ENCODE measurements around the gene FOS. TPM values are rescaled to one million over a fixed set of nuclear protein-coding genes. Genes with fewer than 3 reads are reported as not detected.
"Not testable (repeated sequence)": the region's sequence is repeated elsewhere in the genome, so short reads cannot be mapped to it uniquely, and the experiment has no call there.

Gene FOS
- total RNA-seq, 1 donor from 2014 or later, result 4,268 TPM

DNA sequence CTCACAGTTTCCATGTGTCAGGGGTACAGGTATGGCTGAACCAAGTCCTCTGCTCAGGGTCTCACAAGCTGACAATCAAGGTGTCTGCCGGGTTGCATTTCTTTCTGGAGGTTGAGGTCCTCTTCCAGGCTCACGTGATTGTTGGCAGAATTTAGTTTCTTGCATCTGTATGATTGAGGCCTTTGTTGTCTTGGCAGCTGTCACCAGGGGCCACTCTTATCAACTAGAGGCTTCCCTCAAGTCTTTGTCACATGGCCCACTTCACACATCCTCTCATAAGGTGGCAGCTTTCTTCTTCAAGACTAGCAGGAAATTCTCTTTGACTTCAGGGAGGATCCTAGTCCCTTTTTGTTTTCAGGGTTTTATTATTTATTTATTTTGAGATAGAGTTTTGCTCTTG, 46.0 kb upstream of the FOS start:
- Histone ChIP-seq H3K36me3 (no peaks in the 10 kb centered on the region), H3K27ac (no peak overlapping the region), H3K9me3 (no peaks in the 10 kb centered on the region), H3K27me3 (no peaks in the 10 kb centered on the region), H3K4me3 (no peak overlapping the region), H3K4me1 (peaks cover 4 to 12% of the 10 kb centered on the region in 2 donors)
- intact Hi-C loops (cut with DNase I), result no loop called here
- no peak for DNase-seq (ENCODE audit: low spot score in 2 of 2)
- TF ChIP-seq, protein P1, sequence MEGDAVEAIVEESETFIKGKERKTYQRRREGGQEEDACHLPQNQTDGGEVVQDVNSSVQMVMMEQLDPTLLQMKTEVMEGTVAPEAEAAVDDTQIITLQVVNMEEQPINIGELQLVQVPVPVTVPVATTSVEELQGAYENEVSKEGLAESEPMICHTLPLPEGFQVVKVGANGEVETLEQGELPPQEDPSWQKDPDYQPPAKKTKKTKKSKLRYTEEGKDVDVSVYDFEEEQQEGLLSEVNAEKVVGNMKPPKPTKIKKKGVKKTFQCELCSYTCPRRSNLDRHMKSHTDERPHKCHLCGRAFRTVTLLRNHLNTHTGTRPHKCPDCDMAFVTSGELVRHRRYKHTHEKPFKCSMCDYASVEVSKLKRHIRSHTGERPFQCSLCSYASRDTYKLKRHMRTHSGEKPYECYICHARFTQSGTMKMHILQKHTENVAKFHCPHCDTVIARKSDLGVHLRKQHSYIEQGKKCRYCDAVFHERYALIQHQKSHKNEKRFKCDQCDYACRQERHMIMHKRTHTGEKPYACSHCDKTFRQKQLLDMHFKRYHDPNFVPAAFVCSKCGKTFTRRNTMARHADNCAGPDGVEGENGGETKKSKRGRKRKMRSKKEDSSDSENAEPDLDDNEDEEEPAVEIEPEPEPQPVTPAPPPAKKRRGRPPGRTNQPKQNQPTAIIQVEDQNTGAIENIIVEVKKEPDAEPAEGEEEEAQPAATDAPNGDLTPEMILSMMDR (IDR thresholded peaks at IDR 0.05), result no peak

- peak; percentile 48 to 85 for DNase-seq (ENCODE audit: low spot score in 2 of 2)
- Histone ChIP-seq H3K4me1 (peaks cover 11 to 27% of the 10 kb centered on the region in 2 donors), H3K27ac (peak overlapping the region; percentile 74 to 81), H3K27me3 (no peaks in the 10 kb centered on the region), H3K4me3 (no peak overlapping the region), H3K9me3 (no peaks in the 10 kb centered on the region), H3K36me3 (no peaks in the 10 kb centered on the region)
- TF ChIP-seq, protein P1 (IDR thresholded peaks at IDR 0.05), result no peak
- intact Hi-C loops (cut with DNase I), result loop anchor here (5.0 kb wide), 1 partner anchor 37 kb away; no protein-coding TSS in a partner anchor
Observed at GRCh38 chr14:75234173-75235115, 44.2 kb upstream of the FOS start.

DNA sequence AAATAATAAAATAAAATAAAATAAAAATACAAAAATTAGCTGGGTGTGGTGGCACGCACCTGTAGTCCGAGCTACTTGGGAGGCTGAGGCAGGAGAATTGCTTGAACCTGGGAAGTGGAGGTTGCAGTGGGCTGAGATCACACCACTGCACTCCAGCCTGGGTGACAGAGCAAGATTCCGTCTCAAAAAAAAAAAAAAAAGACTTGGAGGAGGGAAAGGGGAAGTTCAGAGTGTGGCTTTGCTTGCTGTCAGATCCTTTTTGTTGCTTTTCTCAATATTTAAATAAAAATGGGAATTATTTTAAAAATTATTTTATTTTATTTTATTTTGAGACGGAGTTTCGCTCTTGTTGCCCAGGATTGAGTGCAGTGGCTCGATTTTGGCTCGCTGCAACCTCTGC, 43.4 kb upstream of the FOS start:
- Histone ChIP-seq H3K27ac (peak overlapping the region; percentile 74 to 81), H3K4me1 (peaks cover 11 to 34% of the 10 kb centered on the region in 2 donors)
- H3K36me3 ChIP-seq; DNase-seq (ENCODE audit: low spot score in 2 of 2); H3K27me3 ChIP-seq; H3K9me3 ChIP-seq; H3K4me3 ChIP-seq: not testable (repeated sequence)
- intact Hi-C loops (cut with DNase I), result loop anchor here (5.0 kb wide), 1 partner anchor 38 kb away; no protein-coding TSS in a partner anchor

DNA sequence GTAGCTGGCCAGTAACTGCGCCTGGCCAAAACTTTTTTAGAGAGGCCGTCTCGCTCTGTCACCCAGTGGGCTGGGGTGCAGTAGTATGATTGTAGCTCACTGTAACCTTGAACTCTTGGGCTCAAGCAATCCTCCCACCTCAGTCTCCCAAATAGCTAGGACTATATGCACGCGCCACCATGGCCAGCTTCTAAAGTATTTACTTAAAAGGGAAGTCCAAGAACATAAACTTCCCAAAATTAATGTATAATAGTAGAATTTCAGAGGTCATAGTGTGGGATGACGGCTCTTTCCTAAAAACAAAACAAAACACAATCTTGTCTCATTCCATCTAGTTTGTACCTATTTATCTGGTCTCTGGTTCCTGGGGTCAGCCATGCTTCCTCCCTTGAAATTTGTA, 42.2 kb upstream of the FOS start:
- no peak overlapping the region for H3K4me3 ChIP-seq
- H3K36me3 ChIP-seq, result no peaks in the 10 kb centered on the region
- intact Hi-C loops (cut with DNase I), result loop anchor here (2.0 to 5.0 kb wide), 4 partner anchors 39 to 110 kb away; partner anchors contain the start of genes NEK9 and TMED10
- peak overlapping the region; percentile 91 to 94 for H3K27ac ChIP-seq
- H3K9me3 ChIP-seq, result no peaks in the 10 kb centered on the region
- TF ChIP-seq, protein P1 (IDR thresholded peaks at IDR 0.05), result no peak
- no peak for DNase-seq (ENCODE audit: low spot score in 2 of 2)
- H3K27me3 ChIP-seq, result no peaks in the 10 kb centered on the region
- H3K4me1 ChIP-seq, result peaks cover 11 to 36% of the 10 kb centered on the region in 2 donors

DNA sequence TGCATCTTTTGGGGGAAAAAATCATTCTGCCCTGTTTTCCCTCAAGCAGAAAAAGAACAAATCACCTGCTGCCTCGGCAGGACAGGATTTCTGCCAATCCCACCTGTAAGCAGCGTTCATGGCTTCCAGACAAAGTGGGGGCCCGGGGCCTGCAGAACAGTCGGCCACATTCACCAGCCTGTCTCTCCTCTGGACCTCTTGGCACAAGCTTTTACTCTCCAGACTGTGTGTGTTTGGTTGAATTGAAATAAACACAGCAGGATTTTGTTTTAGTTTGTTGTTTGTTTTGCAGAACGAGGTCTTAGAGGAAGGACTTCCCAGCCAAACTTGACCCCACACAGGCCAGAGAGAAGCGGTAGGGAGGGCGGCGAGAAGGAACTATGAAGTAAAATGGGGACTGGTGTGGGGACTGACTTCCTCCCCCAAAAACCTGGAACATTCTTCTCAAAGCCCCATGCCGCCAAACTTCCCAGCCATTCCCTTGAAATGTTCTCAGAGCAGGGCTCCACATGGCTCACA, 41.7 kb upstream of the FOS start:
- peaks cover 11 to 36% of the 10 kb centered on the region in 2 donors for H3K4me1 ChIP-seq
- H3K27ac ChIP-seq, result peak overlapping the region; percentile 91 to 94
- no peaks in the 10 kb centered on the region for H3K9me3 ChIP-seq
- intact Hi-C loops (cut with DNase I), result loop anchor here (1.0 to 5.0 kb wide), 7 partner anchors 22 to 110 kb away; partner anchors contain the start of genes NEK9 and TMED10
- no peak for DNase-seq (ENCODE audit: low spot score in 2 of 2)
- H3K36me3 ChIP-seq, result no peaks in the 10 kb centered on the region
- TF ChIP-seq, protein P1 (IDR thresholded peaks at IDR 0.05), result no peak
- H3K4me3 ChIP-seq, result no peak overlapping the region
- no peaks in the 10 kb centered on the region for H3K27me3 ChIP-seq
